Neutrophil (primary cell): ENCODE results near the gene SUSD4.

ENCODE experiments used
- H3K27ac ChIP-seq: fragments of 200-600 bp; sonication (generic); 2 replicates; pipeline ENCODE4 v1.5.1; 2016; ENCODE audit warnings: mild to moderate bottlenecking, moderate library complexity
- H3K27me3 ChIP-seq: fragments of 200-600 bp; sonication (generic); 2 replicates; pipeline ENCODE4 v1.6.0; 2016; ENCODE audit warnings: mild to moderate bottlenecking
- H3K36me3 ChIP-seq: fragments of 200-600 bp; sonication (generic); 2 replicates; pipeline ENCODE4 v1.5.1; 2017
- H3K4me1 ChIP-seq, 2 experiments: fragments of 200-600 bp in 1 of 2; sonication (generic) in 1 of 2; 1 replicate in 1 of 2; 2 replicates in 1 of 2; pipeline versions ENCODE4 v1.5.1 to v1.6.1; 2013 to 2016; ENCODE audit warnings: low read depth in 1 of 2, low read length in 1 of 2, mild to moderate bottlenecking in 1 of 2, moderate library complexity in 1 of 2; ENCODE audit not compliant: control insufficient read depth in 1 of 2, insufficient read depth in 1 of 2
- H3K4me3 ChIP-seq, 2 experiments: fragments of 200-600 bp in 1 of 2; sonication (generic) in 1 of 2; 1 replicate in 1 of 2; 2 replicates in 1 of 2; pipeline ENCODE4 v1.5.1; 2013 to 2016; ENCODE audit warnings: low read depth in 1 of 2, low read length in 1 of 2, mild to moderate bottlenecking in 1 of 2, moderate library complexity in 1 of 2
- H3K9me3 ChIP-seq: fragments of 200-600 bp; sonication (generic); 2 replicates; pipeline ENCODE4 v1.5.1; 2016
- CTCF ChIP-seq: fragments of 200-600 bp; sonication (generic); IDR thresholded peaks from 2 replicates; pipeline ENCODE4 v1.5.1; 2016; ENCODE audit warnings: antibody characterized with exemption

Gene SUSD4

GRCh38 chr1:223245411-223245810, 118.6 kb downstream of the SUSD4 start:
- H3K27ac ChIP-seq, result no peak overlapping the region
- no peaks in the 10 kb centered on the region for H3K9me3 ChIP-seq
- no peaks in the 10 kb centered on the region for H3K36me3 ChIP-seq
- peaks cover 10 to 12% of the 10 kb centered on the region in 2 experiments for H3K4me1 ChIP-seq
- H3K27me3 ChIP-seq, result no peaks in the 10 kb centered on the region
- no peak overlapping the region for H3K4me3 ChIP-seq
- no peak for TF ChIP-seq CTCF

- Histone ChIP-seq H3K9me3 (no peaks in the 10 kb centered on the region), H3K4me1 (peaks cover 3 to 4% of the 10 kb centered on the region in 2 experiments), H3K4me3 (no peak overlapping the region), H3K27ac (no peak overlapping the region), H3K36me3 (no peaks in the 10 kb centered on the region), H3K27me3 (no peaks in the 10 kb centered on the region)
- no peak for TF ChIP-seq CTCF
These were observed 119.4 kb downstream of the SUSD4 start for GRCh38 chr1:223244366-223245103.

GRCh38 chr1:223243441-223244050, 120.4 kb downstream of the SUSD4 start:
- TF ChIP-seq CTCF, result no peak
- Histone ChIP-seq H3K9me3 (no peaks in the 10 kb centered on the region), H3K27me3 (no peaks in the 10 kb centered on the region), H3K36me3 (no peaks in the 10 kb centered on the region), H3K4me3 (no peak overlapping the region), H3K27ac (no peak overlapping the region), H3K4me1 (no peaks in the 10 kb centered on the region)

- Histone ChIP-seq H3K9me3 (no peaks in the 10 kb centered on the region), H3K27ac (no peak overlapping the region), H3K36me3 (no peaks in the 10 kb centered on the region), H3K4me3 (no peak overlapping the region), H3K4me1 (no peaks in the 10 kb centered on the region), H3K27me3 (no peaks in the 10 kb centered on the region)
- no peak for TF ChIP-seq CTCF
These were observed 121.0 kb downstream of the SUSD4 start for GRCh38 chr1:223242971-223243370.

GRCh38 chr1:223242382-223242955, 121.5 kb downstream of the SUSD4 start:
- Histone ChIP-seq H3K36me3 (no peaks in the 10 kb centered on the region), H3K4me3 (no peak overlapping the region), H3K27me3 (no peaks in the 10 kb centered on the region), H3K9me3 (no peaks in the 10 kb centered on the region), H3K27ac (no peak overlapping the region), H3K4me1 (no peaks in the 10 kb centered on the region)
- TF ChIP-seq CTCF, result no peak
